Stimulated activated CD4-positive, alpha-beta T cell treated with anti-CD3 and anti-CD28 coated beads, Interleukin-4, amount 100 ng/mL, for 24 hours (primary cell): Measurements from ENCODE around the gene POLDIP2.
A peak's percentile ranks its signal among the peaks of the same experiment; 100 is the strongest.
"Not testable (repeated sequence)": the region's sequence is repeated elsewhere in the genome, so short reads cannot be mapped to it uniquely, and the experiment has no call there.

ENCODE experiments used
- DNase-seq: peaks from one replicate; pipeline ENCODE4 v3.0.0-alpha.2; 2020

The POLDIP2 gene

DNA sequence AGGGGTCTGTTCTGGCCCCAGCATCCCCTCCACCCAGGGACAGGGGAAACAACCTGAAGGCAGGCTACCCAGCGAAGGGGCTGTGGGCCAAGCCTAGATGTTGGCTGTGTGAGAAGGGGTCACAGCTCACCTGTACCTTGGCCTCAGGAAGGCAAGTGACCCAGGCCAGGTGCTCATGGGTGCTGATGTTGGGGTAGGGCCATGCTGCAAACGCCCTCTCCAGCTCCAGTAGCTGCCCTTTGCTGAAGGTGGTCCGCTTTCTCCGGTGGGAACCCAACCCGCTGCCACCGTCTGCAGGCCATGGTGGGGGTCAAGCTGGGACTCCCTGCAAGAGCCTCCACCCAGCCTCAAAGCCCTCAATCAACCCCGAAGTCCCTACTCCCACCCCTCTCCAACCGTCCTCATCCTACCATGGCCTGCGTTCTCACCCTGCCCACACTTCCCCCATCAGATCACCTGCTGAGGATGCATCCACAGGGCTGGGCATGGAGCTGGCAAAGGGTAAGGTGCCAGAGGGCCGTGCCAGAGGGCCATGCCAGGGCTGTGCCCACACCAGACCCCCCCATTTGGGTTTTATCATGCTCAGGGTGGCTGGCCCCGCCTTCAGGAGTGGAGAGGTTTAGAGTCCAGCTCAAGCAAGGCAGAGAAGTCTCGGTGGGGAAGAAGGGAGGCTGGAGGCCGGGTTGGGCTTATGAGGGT, 7.5 kb upstream of the POLDIP2 start, which contains the start of gene SEBOX:
TSS of gene SEBOX (minus strand) at position 535 of the 699 bp plus-strand sequence. CDS start at position 487, 48 bp downstream.
- no peak for DNase-seq

DNA sequence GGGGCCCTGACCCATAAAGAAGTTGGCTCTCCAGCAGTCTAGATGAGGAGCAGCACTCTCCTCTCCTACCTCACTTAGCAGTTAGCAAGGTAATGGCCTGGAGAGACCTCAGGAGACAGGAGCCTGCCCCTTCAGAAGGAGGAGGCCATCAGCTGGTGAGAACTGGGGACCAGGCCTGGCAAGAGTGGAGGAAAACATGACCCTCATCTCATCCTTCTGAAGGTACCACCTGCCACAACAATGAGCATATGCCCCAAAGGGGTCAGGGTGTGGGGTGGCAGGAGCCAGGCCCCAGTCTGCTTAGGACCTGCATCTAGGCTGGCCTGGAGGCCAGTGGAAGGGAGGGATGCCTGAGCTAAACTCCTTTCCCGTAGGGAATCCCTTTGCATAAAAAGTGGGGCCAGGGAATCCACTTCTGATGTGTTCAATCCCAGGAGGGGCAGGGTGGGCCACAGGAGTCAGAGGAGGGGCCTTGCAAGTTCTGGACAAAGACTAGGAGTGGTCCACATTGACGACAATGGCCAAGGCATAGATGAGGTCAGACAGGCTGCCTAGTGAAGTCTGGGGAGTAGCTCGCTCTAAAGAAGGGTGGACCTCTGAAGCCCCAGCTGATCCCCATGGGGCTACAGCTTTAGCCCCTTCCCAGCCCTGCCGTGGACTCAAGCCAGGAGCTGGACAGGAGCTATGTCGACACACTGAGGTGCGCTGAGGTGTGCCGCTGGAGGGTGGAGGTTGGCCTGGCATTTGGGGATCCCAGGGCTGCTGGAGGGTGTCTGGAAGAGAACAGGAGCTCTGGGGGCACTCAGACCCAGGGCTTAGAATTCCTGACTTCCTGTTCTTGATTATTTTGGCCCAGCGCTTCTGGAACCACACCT, 6.7 kb upstream of the POLDIP2 start:
- DNase-seq, result no peak

DNA sequence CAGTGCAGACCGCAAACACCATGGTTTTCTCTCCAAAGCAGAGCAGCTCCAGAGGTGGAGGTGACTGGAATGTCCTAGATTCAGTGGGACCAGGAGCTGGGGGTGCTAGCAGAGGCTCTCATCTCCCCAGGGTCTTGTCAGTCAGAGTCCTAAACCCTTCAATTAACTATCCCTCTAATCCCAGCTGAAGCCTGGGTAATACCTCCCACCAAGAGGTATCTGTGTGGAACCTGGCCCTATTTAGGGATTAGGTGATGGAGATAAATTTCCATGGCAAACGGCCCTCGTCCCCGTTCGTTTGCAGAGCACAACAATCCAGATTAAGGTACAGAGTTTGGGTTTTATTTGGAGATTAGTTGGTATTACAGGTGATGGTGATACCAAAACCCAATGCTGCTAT, 5.9 kb upstream of the POLDIP2 start:
- DNase-seq, result no peak

DNA sequence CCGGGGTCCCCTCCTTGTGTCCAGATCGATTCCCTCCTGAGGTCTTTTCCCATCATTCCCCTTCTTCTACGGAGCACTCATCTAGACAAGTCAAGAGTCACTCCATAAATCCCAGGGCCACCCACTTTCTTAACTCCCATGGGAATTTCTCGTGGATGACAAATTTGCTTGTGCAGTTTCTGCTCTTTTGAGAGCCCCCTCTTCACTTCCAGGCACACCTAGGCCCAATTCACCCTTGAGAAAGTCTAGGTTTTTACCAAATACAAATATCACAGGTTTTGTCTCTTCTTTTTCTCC, 522 bp upstream of the POLDIP2 start:
- DNase-seq, result no peak

DNA sequence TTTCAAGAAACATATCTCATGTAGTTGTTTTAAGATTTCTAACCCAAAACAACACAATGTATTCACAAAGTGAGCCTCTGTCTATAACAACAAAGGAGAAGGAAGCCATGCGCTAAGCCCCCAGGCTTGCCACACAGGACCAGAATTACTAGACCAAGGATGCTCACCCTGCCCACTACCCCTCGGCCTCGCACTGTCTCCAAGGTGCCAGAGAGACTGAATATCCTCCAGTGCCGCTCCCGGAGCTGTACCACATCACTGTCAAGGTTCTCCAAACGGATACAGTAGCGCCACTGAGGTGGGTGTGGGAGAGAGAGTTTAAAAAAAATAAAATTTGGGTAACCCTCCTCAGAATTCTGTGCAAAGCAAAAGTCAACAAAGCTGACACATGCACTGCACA, 7.1 kb downstream of the POLDIP2 start:
- no peak for DNase-seq

DNA sequence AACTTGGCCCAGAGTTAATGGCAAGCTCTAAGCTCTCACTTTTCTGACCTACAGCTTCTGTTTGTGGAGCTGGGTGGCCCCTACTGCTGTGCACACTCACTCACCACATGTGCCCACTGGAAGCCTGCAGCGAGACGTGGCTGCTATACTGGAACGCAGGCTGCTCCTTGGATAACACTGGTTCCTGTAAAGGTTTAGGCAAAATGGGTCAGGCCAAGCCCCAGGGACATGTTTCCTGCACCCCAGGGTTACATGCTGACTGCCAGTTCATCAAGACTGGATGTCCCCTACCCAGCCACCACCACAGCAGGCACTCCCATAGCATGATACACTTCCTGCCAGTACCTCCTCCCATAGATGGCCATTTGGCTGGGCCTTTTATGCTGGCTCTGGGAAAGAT, 8.3 kb downstream of the POLDIP2 start:
- DNase-seq, result no peak

DNA sequence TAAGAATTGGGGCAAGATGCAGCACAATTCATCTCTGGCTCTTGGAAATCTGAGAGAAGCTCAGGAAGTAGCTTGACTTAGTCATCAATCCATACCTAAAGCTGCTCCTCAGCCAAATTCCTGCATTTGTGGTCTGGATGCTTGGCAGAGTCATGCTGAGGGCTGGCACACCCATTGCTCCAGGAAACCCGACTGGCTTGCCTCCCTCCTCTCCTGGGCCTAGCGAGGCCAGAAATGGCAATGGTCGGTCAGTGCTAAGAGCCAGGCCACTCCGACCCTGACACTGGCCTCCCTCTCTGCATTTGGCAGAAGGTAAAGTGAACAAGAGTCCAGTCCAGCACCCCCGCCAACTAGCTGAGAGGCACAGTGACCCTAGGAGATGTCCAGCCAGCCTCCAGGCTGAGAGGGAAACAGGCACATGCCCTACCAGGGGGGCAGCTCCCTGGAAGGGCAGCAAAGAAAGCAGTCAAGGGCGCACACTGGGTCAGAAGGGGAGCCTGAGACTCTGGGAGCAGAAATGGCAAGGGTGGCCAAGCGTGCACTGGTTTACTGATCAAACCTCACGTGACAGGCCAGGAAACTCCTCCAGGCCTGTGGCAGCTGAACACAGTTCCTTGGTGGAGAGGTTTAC, 10.0 kb downstream of the POLDIP2 start:
- no peak for DNase-seq

DNA sequence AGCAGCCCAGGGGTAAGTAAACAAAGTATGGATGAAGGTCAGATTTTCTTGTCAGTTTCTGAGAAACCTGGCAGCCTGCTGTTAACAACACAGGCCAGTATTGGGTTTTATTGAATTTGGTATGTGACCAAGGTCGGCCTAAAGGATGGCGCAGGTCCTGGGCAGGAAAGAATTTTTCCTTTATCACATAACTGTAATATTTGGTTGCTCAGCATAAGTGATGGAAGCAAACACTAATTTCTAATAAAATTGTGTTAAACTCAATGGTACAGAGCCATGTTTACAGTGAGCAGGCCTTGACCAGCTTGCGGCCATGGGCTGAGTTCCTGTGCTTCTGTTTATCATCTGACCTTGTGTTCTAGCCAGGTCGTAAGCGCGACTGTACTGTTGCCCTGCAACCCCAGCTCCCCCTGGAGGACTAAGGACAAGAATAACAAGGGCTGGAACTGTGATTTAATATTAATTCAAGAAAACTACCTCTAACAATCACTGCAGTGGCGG, 10.5 kb downstream of the POLDIP2 start:
- no peak for DNase-seq

DNA sequence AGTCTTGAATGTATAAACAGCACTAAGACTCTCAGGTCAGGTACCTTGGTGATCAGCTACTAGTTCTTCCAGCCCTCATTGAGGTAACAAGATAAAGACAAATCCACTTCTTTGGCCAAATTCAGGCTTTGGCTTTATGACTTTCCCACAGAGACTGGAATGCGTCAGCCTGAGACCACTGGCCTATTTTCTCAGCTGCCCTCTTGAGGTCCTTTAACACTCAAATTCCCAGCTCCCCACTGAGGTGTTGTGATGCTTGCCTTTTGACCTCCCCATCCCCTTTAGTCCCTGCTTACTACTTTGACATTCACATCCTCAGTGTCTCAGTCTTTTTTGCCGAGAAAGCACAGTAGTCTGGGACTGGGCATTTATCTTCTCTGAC, 11.1 kb downstream of the POLDIP2 start:
- no peak for DNase-seq

DNA sequence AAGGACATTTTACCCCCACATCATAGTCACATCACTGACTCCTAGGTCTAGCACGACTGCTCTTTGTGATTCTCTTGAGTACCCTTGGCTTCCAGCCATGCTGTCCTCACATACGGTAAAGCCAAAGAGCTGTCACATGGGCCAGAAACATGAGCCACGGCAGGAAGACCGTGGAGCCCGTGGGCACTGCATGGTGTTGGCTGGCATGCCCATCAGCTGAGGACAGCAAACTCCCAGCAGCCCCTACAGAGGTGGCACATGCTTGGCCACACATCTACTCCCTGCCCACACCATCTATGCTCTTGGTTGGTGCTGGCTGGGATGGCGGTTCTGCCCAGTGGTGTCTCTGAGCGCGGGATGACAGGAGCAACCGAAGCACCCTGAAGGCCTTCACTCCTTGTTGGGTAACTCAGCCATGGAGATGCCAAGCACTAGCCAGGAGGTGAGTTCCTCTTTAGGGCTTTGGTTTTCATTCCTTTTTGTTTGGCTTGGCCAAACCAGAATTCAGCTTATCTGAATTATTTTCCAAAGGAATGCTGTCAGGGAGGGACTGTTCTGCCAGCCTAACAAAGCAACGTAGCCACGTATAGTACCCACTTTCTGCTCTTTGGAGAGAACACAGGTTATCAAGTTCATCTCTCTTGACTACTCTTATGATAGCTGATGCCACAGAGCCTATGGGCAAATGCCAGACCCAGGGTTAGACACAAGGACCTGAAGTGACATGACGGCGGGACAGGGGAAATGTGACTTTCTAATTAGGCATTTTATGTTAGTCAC, 11.7 kb downstream of the POLDIP2 start:
- no peak for DNase-seq

DNA sequence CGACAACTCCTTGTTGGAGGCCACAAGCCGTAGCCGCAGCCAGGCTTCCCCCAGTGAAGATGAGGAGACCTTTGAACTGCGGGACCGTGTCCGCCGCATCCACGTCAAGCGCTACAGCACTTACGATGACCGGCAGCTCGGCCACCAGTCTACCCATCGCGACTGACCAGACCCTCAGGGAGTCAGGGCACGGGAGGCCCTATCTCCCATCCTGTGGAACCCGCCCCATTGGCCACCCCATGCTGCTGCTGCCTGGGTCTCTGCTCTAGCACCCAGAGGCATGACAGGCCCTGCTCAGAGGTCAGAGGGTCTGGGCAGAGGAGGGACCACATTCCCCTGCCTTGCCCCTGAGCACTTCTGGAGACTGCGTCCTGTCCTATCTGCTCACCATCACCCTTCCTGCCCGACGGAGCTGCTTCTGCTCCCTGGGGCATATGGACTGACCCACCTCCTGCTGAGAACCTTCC, 12.9 kb downstream of the POLDIP2 start:
- DNase-seq, result no peak

DNA sequence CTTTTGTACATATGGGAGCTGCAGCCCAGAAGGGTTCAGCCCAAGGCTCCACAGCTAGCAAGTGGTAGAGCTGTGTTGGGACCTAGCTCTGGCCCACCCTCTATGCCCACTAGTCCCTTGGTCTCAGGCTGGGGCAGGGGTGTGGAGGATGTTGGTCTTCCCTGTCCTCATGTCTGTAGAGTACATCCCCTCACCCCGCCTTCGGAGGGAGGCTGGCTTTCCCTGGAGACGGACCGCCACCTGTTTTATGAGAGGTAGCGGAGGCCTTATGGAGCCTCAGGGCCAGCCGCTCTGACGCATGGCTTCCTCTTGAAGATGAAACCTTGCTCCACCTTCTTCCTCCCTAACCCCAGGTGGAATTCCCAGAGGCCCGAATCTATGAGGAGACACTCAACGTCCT, 13.3 kb downstream of the POLDIP2 start:
- no peak for DNase-seq

DNA sequence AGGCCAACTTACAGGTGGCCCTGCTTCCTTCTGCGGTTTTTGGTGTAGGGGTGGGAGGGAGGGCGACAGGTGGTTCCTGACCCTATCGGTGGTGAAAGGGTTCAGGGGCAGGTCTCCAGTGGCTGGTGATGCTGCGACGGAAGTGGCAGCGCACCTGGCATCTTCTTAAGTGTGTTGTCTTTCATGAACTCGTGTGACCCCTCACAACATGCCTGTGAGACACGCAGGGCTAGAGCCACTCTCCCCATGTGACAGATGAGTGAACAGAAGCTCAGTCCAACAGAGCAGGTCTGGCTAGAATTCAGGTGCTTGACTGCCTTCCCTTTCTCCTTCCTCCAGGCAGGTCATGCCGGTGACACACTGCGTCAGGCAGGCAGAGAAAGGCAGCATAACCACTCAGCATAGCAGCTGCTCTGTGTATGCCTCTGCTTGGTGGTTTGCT, 13.8 kb downstream of the POLDIP2 start:
- DNase-seq, result no peak

DNA sequence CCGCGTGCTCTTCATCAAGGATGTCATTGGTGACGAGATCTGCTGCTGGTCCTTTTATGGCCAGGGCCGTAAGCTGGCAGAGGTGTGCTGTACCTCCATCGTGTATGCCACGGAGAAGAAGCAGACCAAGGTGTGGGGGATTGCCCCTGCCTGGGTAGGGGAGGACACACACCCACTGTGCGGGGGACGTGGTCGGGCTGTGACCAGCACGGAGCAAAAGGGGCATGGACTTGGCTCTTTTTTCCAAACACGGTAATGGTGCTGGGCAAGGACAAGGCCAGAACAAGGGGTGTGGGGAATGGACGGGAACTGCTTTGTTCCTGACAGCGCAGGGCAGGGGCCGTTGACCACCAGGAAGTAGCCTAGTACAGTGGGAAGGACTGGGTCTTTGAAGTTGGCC, 15.0 kb downstream of the POLDIP2 start:
- no peak for DNase-seq

DNA sequence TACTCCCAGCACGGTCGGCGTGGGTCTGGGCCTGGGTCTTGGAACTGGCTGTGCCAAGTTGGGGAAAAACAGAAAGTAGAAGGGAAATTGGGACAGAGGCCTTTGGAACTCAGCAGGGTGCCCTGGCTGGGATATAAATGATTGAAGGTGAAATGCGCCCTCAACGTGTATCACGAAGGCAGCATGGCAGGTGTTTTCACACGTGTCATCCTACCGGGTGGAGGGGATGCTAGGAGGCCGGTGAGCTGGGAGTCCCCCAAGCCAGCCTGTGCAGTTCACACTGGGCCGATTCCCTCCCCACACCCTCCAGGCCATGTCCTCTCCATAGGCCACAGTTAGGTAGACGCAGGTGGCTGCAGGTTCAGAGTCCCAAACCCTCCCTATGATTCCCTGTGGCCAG, 15.8 kb downstream of the POLDIP2 start:
- DNase-seq, result no peak

DNA sequence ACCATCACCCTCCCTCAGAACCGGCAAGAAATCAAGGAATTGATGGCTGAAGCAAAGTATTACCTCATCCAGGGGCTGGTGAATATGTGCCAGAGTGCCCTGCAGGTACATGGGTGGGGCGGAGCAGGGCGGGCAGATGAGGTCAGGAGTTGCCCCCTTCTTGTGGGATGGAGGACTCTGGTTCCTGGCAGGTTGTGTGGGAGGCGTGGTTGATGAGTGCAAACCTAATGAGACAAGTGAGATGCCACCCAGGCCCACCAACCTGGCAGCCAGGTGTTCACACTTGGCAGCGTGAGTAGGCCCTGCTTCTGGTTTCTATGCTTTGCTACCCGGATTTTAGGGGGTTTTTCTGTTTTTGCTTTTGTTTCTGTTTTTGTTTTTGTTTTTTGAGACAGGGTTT, 17.0 kb downstream of the POLDIP2 start:
- DNase-seq, result no peak

DNA sequence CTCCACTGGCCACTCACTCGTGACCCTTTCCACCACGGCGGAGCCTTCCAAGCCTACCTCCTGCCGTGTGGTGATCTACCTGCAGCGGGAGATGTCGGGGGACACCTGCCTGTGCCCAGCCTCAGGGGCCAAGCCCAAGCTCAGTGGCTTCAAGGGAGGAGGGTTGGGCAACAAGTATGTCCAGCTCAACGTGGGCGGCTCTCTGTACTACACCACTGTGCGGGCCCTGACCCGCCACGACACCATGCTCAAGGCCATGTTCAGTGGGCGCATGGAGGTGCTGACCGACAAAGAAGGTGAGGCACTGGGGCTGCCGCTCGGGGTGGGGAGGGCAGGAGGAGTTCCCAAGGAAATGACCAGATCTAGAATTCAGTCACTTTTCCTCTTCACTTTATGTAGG, 17.9 kb downstream of the POLDIP2 start:
- no peak for DNase-seq

DNA sequence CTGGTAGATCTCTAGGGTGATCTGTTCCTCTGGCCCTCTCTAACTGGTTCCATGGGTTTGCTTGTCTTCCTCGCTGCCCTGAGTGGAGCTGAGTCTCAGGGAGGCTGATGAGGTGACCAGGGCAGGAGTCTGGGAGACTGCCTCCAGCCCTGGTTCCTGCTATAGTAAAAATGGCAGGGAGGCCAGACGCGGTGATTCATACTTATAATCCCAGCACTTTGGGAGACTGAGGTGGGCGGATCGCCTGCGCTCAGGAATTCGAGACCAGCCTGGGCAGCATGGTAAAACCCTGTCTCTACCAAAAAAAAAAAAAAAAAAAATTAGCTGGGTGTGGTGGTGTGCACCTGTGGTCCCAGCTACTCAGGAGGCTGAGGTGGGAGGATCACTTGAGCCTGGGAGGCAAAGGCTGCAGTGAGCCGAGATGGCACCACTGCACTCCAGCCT, 18.5 kb downstream of the POLDIP2 start:
- DNase-seq, result not testable (repeated sequence)

DNA sequence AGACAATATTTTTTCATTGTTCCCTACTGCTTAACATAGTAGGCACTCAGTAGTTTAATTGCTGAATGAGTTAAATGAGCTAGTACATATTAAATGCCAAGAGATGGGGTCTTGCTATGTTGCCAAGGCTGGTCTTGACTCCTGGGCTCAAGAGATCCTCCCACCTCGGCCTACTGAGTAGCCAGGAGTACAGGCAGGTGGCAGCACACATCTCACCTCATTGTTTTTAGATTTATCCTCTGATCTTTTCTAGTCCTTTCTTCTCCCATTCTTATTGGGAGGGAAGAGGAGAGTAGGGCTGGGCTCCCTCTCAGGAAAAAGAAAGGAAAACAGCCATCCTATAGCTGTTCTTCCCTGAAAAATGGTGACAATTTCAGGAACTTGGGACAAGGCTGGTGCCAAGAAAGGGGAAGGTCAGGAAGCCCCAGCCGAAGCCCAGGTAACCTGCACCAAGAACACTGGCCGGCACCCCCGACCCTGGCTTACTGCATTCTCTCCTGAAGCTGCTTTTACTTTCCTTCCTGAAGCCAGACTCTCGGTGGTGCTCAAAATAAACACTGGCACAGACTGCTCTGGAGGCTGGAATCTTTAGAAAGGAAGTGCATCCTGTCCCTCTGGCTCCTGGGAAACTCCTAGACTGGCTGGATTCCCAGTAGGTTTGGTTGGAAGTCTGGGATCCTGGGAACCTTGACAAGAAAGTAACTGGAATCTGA, 19.1 kb downstream of the POLDIP2 start:
- DNase-seq, result no peak

DNA sequence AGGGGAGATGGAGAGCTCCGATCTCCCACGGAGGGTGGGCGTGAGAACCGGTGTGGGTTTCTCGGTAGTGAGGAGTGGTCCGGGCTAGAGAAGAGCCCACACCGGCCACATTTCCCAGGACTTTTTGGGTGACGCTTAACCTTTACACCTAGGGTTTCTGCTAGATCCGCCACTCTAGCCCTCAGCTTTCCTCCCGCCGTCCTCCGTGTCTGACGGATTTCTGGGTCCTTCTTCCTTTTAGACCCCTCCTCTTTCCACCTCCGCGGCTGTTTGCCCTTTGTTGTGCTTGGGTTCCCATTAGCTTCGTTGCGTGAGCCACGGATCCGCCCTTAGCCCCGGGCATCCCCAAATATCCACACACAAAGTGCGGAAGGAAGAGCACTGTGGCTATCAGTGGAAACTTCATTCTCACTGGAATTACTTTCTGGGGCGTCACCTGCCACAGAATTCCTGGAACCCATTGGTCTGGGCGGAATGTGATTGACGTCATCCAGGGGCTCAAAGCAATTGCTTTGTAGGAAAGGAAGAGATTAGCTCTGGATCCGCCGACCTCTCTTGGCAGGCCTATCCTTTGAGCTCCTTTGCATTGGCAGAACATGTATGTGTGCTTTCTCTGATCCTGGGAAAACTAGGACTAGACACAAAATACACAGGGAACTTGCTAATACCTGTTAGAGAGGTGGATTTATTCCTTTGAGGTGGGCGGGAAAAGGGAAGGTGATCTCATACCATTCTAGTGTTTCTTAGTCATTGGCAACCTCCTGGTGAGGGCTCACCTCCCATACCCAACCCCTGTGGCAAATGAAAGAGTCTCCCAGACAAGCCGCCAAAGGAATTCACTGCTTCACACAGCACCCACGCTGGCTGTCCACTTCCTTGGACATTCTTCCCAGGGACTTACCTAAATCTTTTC, 21.1 kb downstream of the POLDIP2 start:
- DNase-seq, result peak; percentile 35
